HG03095 (cell line): Measurements from ENCODE around the gene COX4I1.

Experiments
- ATAC-seq: cut with Tn5 transposase; IDR thresholded peaks from one replicate; pipeline ENCODE4 v1.9.1; 2021; ENCODE audit warnings: moderate library complexity; ENCODE audit not compliant: unreplicated experiment

COX4I1 gene

DNA sequence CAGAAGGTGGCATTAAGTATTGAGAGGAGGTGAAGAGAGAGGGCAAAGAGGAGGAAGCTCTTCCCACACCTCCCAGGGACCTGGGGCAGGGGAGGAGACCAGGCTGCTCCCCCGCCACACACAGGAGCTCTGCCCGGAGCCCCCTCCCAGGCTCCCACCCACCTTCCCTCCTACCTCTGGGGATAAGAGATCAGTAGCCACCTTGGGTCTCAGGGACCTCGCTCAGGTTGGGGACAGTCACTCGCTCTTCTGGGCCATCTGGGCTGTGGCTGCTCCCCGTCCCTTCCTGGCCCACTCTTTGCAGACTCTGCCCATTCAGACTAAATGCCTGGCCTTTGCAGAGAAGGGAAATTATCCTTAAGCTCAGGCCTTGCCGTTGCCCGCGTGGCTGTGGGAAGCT, 33.7 kb upstream of the COX4I1 start:
- no peak for ATAC-seq

DNA sequence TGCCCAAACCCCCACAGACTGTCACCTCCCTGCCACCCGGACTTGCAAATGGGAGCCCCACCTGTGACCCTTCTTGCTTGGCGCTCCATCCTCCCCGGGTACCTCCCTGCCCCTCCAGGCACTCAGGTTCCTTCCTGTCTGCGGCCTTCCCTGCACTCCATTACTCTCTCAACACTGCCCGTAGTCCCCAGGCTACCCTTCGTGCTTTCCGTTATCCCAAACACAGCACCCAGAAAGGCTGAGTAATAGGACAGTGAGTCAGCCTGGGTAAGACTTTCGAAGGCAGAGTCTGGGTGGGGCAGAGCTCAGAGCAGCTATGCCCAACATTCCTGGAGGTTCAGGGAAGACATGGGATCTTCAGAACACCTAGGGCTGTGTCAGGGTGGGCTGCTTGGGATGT, 32.0 kb upstream of the COX4I1 start:
- no peak for ATAC-seq

GRCh38 chr16:85768199-85768598, 31.3 kb upstream of the COX4I1 start:
- no peak for ATAC-seq

DNA sequence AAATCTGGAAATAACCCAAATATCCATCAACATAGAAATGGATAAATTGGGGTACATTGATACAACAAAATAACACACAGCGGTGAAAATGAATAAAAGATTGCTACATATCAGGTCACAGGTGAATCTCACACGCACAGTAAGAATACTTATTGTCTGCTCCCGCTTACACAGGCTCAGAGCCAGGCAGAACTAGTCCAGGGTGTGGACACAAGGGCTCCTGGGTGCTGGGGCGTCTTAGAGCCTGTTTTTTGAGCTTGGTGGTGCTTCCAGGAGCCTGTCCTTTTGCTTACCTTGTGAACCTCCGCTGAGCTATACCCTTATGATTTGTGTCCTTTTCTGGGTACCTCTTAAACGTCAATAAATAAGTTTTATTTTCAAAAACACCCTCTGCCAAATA, 28.8 kb upstream of the COX4I1 start:
- no peak for ATAC-seq

DNA sequence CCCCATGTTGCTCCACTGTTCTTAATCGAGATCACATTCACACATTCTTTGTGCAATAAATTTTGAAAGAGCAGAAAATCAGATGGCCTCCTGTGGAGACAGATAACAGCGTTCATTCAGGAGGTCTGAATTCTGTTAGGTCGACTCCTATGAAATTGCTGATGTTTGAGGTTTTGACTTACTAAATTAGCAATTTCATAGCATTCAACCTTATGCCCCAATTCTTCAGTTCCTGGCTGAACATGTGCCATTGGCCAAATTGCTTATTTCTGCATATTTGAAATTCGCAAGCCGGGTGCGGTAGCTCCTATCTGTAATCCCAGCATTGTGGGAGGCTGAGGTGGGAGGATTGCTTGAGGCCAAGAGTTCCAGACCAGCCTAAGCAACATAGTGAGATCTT, 26.5 kb upstream of the COX4I1 start:
- ATAC-seq, result no peak

GRCh38 chr16:85774136-85774535, 25.4 kb upstream of the COX4I1 start:
- no peak for ATAC-seq

GRCh38 chr16:85774811-85775210, 24.7 kb upstream of the COX4I1 start:
- ATAC-seq, result no peak

DNA sequence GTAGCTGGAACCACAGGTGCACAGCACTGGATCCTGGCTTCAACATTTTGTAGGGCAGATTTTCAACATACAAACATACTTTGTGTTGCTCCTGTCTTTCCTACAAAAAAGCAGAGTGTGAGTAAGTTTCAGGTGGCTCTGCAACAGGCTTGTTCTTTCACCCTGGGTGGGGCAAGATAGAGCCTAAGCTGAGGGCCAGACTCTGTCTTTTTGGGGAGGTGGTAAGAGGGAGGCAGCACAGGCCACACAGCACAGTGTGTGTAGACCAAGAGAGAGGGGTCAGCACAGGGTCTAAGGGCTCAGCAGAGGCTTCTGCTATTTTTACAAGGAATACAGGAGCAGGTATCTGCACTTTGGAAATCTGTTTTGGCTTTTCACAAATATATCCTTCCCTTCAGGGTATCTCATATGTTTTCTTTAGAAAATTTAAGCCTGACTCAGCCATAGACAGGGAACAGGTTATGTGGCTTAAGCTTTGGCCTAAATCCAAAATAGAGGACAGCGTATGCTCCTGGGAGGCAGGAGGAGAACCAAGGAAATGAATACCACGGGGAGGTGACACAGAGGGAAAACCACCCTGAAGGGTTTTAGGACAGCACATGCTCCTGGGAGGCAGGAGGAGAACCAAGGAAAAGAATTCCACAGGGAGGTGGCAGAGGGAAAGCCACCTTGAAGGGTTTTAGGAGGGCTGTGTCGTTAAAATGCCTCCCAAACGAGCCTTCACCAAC, 21.7 kb upstream of the COX4I1 start:
- ATAC-seq, result no peak

DNA sequence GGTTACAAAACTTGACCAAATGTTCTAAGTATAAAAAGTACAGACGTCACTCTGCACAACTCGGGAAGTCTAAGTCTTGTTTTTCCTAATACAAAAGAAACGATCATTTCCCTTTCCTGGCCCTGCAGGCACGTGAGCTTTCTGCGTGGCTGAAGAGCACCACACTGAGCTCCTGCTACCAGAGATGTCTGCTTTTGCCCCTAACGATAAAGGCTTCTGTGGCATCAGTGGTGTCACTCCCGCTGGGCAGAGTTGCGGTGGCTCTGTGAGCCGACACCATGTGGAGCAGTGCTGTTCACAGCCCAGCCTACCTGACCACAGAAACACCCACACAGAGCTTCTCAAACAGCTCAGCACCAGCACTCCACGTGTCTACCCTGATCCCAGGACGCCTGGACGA, 20.6 kb upstream of the COX4I1 start:
- ATAC-seq, result no peak

GRCh38 chr16:85780281-85780680, 19.2 kb upstream of the COX4I1 start:
- no peak for ATAC-seq

DNA sequence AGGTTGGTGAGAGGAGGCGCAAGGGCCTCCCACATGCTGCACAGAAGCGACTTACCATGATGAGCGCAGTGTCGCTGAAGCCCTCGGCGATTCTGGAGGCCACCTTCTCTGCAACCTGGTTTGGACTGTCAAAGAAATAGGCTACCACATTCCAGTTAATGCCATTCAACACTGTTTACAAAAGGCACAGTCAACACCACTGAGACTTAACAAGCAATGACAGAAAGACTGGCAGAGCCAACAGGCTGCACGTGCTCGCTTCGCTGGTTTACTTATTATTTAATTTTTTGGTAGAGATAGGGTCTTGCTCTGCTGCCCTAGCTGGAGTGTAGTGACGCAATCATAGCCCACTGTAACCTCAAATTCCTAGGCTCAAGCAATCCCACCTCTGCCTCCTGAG, 18.3 kb upstream of the COX4I1 start:
- no peak for ATAC-seq

- ATAC-seq, result no peak
Observed at GRCh38 chr16:85781695-85782370, 17.7 kb upstream of the COX4I1 start.

DNA sequence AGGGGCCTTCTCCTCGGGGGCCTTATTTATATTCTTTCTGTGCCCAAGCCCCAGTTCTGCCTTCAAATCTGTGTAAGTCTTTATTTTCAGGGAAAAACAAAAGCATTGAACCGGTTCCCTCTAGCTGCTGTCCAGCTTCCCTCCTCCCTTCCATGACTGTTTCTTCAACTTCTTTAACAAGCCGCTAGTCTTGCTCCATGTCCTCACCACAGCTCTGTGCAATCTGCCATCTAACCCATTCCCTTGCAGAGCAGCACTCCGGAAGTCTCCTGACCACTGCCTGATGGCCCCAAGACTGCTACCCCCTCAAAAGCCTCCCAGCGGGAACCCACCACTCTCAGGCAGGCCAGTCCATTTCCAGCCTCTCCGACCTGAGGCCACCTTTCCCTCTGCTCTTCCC, 17.0 kb upstream of the COX4I1 start:
- ATAC-seq, result no peak

GRCh38 chr16:85783441-85783840, 16.1 kb upstream of the COX4I1 start:
- no peak for ATAC-seq

- ATAC-seq, result no peak
Observed at GRCh38 chr16:85784813-85785212, 14.7 kb upstream of the COX4I1 start.

- no peak for ATAC-seq
Observed at GRCh38 chr16:85785927-85786326, 13.6 kb upstream of the COX4I1 start.

GRCh38 chr16:85788819-85789218, 10.7 kb upstream of the COX4I1 start:
- ATAC-seq, result no peak

DNA sequence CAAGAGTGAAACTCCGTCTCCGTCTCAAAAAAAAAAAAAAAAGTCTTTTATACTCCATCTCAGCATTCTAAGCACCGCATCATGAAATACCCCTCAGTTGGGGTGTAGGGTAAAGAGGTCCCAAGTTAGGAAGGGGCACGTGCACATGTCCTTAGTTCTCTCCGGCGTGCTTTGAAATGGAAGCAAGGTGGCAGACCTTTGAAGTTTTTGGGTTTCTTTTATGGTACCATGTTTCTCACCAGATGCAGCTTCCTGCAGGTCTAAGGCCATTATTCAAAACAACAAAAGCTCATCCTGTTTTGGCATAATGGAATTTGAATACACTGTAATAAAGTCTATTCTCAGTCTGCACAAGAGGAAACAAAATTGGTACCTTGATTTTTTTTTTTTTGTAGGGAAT, 9.7 kb upstream of the COX4I1 start:
- ATAC-seq, result no peak

DNA sequence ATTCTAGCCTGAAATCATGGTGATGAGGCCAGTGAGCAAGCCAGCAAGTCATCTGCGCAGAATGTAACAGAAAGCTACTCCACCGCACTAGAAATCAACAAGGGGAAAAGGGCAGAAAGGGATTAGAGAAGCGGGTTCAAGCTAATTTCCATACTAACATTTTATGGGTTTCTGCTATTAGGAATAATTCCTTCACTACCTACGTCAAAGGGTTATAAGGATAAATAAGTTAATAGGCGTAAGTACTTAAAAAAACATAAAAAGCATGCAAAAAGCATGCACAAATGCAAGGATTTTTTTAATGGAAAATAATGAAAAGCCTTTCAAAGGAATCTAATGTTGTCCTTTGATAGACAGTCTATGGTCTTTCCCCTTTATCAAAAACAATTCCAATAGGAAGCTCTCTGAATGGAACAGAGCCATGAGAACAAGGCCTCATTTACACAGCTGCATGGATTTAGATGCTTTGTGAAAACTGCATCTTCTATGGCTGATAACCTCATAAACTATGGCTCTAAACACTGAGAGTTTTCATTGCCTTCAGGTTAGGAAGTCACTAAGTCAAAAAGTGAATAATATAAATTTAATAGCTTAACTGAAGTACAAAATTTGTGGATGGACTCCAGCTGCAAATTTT, 5.7 kb upstream of the COX4I1 start:
- no peak for ATAC-seq

GRCh38 chr16:85794696-85795095, 4.8 kb upstream of the COX4I1 start:
- no peak for ATAC-seq

DNA sequence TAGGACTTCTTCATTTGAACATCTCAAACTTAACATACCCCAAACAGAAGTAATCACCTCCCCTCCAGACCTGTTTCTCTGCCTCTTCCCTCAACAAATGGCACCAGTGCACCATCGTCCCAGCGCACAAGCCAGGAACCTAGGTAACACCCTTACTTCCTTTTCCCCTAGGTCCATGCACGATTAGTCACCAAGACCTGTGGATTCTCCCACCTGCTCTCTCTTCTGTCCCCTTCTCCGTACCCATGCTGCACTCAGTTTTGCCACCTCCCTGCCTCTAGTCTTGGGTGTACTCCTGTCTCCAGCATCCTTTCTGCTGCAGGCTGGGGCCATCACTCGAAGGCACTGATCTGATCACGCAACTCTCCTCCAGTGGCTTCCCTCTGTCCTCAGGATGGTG, 3.3 kb upstream of the COX4I1 start:
- ATAC-seq, result no peak

DNA sequence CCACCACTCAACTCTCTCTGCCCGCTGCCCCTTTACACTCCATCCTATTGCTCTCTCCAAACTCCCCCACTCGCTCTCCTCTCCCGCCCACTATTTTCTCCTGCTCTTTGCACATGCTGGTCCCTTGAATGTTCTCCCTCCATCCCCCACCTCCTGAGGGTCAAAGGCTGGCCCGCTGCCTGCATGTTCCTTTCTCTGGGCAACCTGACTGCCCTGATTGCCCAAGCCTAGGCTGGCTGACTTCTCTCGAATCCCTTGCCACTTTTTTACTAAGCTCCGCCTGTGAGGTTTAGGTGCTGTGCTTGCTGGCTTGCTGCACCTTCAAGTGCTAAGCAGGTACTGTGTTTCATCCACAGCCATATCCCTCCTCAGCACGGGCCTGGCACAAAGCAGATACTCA, 2.9 kb upstream of the COX4I1 start:
- ATAC-seq, result no peak
